Ramos (cell line): ENCODE data around the gene TMEM179.
"Not testable (repeated sequence)": the region's sequence is repeated elsewhere in the genome, so short reads cannot be mapped to it uniquely, and the experiment has no call there.

Source experiments
- in situ Hi-C: fragments of 300-500 bp; cut with MboI; formaldehyde crosslinking; loops from one replicate; pipeline ENCODE4 v1.14.3; 2022; ENCODE audit warnings: low sequenced_read_pairs; ENCODE audit not compliant: unreplicated experiment

TMEM179 gene

GRCh38 chr14:104638927-104639450 is 34.4 kb upstream of the TMEM179 start:
- in situ Hi-C loops, result no loop called here

DNA sequence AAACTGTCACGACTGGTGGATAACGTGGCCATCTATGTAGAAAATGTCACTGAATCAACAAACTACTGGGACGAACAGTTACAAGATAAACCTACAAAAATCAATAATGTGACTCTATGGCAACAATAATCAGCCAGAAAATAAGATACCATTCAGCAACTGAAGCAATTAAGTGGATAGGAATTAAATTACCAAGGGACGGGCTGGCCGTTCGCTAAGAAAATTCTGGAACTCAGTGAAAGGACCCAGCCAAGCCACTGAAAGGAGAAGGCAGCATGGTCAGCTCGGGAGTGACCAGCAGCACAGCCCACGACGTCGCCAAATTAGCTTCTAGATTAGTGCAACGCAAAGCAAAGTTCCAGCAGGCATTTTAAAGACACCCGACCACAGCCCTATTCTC is 33.6 kb upstream of the TMEM179 start:
- in situ Hi-C loops, result no loop called here

GRCh38 chr14:104637546-104638003 is 33.0 kb upstream of the TMEM179 start:
- in situ Hi-C loops, result no loop called here

DNA sequence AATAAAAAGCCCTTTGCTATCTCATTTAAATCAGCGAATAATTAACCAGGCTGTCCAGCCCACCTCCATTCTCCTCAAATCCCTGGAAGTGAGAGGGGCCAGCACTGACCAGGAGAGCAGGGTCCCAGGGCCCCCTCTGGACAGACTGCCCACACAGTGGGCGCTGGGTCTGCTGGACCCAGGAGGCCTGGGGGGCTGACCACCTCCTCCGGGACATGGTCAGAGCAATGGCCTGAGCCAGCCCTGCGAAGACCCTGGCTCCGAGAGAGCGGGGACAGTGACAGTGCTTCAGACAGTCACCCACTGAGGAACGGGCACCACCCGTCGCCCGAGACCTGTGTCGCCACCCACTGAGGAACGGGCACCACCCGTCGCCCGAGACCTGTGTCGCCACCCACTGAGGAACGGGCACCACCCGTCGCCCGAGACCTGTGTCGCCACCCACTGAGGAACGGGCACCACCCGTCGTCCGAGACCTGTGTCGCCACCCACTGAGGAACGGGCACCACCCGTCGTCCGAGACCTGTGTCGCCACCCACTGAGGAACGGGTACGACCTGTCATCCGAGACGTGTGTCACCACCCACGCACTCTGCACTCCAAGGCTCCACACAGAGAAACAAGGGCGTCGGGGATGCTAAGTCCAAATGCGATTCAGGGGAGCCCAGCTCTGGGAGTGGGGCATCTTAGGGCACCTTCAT is 32.4 kb upstream of the TMEM179 start:
- in situ Hi-C loops, result not testable (repeated sequence)

DNA sequence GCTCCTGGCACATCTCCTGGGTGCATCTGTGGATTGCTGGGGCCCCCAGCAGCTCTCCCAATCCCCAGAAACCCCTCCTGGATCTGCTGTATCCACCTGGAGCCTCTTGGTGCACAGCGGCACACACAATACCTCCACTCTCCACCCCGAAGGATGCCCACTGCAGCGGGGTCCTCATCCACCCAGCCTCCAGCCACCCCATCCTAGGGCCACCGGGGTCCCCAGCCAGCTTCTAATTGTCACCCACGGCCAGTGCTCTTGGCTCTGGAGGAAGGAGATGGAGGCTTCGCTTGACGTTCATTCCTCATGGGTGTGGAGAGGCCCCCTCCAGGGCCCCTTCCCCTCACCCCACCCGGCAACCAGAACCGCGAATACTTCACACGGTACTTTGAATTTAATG is 31.6 kb upstream of the TMEM179 start:
- in situ Hi-C loops, result no loop called here

GRCh38 chr14:104635717-104636116 is 31.1 kb upstream of the TMEM179 start:
- in situ Hi-C loops, result no loop called here

DNA sequence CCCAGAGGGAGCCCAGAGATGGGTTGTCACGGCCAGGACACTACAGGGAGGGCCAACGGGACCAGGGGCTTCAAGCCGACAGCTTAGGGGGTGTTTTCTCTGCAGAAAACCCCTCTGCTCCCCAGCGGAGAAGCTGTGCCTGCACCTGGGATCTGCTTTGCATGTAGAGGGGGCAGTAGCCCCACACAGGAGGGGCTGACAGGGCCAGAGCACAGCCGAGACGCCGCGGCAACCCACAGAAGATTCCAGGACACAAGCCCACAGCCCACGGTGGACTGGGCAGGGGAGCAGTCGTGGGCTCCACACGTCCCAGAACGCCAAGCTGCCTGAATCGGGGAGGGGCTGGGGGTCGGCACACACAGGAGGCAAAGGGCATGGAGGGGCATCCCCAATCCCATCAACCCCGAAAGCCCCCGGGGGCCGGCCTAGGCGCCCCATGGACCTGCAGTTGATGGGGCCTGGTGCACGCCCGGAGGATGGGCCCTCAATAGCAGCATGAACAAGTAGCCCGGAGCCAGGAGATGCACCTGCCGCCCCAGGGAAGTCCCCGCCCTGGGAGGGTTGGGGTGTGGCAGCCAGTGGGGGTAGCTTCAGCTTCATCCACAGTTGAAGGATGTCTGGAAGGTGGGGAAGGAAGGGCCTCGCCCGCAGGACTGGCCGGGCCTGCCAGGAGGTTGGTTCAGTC is 30.5 kb upstream of the TMEM179 start:
- in situ Hi-C loops, result no loop called here

DNA sequence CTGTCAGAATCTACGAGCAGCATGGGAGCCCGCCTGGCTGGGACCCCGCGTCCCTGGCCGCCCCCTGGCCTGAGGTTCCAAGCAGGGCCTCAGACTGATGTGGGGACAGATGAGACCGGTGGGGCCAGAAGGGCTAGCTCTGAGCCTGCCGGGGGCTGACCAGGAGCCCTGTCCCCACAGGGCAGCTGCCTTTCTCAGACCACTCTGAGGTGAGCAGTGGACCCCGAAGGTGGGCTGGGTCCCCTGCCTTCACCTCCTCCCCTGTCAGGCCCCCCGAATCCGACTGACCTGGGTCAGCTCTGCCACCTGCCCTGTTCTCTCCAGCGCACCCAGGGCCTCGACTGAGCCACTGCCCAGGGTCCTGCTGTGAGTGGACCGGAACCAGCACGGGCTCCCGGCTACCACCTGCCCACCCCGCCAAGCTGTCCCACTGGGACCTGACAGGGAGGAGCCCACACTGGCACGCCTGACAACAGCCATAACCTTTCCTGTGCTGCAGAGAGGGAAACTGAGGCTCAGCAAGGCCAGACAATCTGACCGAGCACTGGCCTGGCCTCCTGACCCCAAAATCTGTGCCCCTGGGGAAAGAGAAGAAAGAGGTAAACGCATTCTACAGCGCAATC is 29.7 kb upstream of the TMEM179 start:
- in situ Hi-C loops, result no loop called here

- in situ Hi-C loops, result no loop called here
These were observed 28.9 kb upstream of the TMEM179 start for GRCh38 chr14:104633276-104634137.

- in situ Hi-C loops, result no loop called here
These were observed 28.2 kb upstream of the TMEM179 start for GRCh38 chr14:104632781-104633180.

DNA sequence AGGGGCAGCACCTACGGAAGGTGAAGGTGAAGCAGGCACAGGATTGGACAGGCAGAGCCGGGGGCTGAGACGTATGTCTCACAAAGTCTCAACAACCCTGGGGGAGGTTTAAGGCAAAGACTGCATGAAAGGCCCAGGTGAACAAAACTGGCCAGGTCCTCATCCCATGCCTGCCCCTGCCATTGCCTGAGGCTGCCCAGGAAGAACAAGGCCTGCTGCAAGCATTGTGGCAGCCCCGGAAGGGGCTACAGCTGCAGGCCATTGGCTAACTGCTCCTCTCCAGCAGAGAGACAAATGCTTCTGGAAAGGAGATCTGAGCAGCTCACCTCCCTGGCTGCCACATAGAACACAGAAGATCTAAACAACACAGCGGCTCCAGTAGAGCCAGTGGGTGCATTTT is 20.4 kb upstream of the TMEM179 start:
- in situ Hi-C loops, result no loop called here

DNA sequence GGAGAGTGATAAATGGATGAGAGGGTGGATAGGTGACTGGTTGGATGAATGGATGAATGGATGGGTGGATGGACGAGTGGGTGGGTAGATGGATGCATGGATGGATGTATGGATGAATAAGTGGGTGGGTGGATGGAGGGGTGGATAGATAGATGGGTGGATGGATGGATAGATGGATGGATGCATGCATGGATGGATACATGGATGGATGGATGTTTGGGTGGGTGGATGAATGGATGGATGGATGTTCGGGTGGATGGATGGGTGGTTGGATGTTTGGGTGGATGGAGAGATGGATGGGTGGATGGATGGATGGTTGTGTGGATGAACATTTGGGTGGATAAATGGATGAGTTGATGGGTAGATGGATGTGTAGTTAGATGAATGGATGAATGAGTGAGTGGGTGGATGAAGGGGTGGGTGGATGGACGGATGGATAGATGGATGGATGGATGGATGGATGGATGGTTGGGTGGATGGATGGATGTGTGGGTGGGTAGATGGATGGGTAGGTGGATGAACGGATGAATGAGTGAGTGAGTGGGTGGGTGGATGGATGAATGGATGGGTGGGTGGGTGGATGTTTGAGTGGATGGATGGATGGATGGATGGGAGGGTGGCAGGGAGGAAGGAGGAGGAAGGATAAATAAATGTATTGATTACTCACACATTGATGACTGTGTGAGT is 9.7 kb upstream of the TMEM179 start:
- in situ Hi-C loops, result no loop called here

DNA sequence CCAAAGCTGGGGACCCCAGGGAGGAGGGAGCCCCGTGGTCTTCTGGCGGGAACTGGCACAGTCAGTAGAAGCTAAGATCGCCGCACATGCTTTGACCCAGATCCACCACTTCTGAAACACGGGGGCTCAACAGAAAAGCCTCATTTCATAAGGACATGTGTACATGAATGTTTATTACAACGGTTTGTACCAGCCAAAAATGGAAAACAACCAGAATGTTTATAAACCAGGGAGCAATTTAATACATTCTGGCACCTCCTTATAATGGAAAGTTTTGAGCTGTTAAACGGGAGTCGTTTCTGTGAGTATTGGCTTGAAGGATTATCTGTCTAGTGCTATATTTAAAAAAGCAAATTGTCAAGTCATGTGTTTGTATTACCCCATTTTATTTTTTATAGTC is 7.3 kb upstream of the TMEM179 start:
- in situ Hi-C loops, result no loop called here

GRCh38 chr14:104610749-104611310 is 6.3 kb upstream of the TMEM179 start:
- in situ Hi-C loops, result no loop called here

DNA sequence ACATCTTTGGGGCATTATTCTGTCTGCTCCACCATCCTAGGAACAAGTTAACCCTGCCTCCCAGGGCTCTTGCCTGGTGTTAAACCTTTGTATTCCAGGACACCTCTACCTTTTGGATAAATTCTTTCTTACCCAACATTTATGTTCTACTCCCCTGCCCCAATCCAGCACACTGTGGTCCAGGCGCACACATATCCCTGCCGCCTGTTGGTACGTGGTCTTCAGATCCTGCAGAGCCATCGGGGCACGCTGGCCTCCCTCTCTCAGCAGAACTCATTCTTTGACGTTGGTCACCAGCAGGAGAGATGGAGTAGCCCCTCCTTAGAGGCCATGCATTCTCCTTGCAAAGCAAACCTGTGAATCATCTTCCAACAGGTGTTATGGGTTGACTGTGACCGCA is 5.1 kb upstream of the TMEM179 start:
- in situ Hi-C loops, result no loop called here

DNA sequence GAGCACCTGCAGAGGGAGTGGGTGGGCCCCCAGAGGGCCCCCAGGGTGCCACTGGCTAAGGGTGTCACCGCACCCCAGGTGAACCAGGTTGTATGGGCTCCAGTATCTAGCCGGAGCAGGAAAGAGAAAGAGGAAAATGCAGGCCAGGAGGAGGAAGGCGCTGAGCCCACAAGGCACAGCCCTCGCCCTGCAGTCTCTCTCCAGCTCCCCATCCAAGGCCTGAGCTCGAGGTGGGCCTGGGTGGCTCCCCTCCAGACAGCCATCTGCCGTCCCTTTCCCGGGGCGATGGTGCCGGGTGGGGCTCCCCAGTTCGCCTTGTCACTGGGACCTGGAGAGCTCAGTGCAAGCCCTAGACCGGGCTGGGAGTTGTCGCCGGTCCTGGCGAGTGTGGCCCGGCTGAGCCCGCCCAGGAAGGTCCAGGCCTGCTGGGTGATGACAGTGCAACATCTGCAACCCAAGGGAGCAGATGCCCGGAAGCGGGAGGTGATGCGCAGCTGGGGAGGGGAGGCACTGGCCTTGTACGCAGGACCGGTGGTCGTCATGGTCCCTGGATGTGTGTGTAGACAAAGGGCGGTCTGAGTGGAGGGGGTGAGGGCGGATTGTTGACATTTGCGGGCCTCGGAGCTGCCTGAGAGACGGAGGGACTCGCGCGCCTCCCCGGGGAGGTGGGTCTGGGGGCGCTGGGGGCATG is 716 bp downstream of the TMEM179 start:
- in situ Hi-C loops, result no loop called here

- in situ Hi-C loops, result no loop called here
These were observed 1.6 kb downstream of the TMEM179 start for GRCh38 chr14:104602933-104603325.

- in situ Hi-C loops, result no loop called here
These were observed 2.1 kb downstream of the TMEM179 start for GRCh38 chr14:104602315-104602932.
